ENCODE measurements around the gene EMILIN1. TPM values are rescaled to one million over a fixed set of nuclear protein-coding genes. Genes with fewer than 3 reads are reported as not detected.

The EMILIN1 gene
- total and polyA plus RNA-seq, 2 of the 8 experiments (the other 6 are each of a cell fraction or from before 2014, with no cell fraction given) = 1.9 to 3.0 TPM

DNA sequence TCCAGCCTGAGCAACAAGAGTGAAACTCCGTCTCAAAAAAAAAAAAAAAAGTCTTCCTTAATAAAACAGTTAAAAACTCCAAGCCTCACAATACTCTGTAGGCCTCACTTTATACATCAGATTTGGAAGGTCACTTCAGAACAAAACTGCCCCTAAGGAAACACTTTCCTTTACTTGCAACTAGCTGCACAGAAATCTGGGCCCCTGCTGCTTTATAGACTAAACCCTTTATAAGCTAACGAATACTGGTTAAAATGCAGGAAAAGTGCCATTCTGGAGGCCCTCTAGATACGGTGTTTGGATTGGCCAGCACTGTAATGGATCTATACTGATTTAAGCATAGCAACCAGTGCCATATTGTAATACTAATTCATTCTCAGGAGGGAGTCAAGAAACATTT is 46.7 kb downstream of the EMILIN1 start (continued):
- no peak for TF ChIP-seq CTCF (IDR thresholded peaks at IDR 0.05; ENCODE audit: control extremely low read depth in 1 of 3, insufficient read depth in 1 of 3, low read depth in 1 of 3, low read length in 3 of 3)

Measured in H1 (cell line).